ENCODE data around the gene GALK1.
A peak's percentile ranks its signal among the peaks of the same experiment; 100 is the strongest.

Gene GALK1

DNA sequence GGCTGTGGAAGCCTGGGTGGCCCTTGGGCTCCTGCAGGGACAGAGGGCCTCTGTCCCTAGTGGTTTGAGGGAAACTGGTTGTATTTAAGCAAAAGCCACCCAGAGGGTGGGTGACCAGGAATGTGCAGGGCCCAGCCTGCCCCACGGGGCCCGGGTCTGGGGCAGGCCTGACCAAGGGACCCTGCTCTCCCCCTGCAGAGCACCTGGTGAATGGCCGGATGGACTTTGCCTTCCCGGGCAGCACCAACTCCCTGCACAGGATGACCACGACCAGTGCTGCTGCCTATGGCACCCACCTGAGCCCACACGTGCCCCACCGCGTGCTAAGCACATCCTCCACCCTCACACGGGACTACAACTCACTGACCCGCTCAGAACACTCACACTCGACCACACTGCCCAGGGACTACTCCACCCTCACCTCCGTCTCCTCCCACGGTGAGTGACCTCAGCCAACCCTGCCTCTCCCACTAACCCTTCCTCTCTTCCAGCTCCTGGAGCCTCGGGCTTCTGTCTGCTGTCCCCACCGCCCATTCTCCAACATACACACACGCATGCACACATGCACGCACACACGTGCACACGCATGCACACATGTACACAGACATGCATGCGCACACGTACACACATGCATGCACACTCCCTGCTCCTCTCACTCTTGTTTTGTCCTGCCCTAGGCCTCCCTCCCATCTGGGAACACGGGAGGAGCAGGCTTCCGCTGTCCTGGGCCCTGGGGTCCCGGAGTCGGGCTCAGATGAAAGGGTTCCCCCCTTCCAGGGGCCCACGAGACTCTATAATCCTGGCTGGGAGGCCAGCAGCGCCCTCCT is 10.4 kb downstream of the GALK1 start:
- in situ Hi-C loops (cut with HindIII; ENCODE audit: low pct_ligation_motif_present, low pct_unique_long_range_greater_than_20kb, low sequenced_read_pairs): no loop called here
- DNase-seq: no peak

DNA sequence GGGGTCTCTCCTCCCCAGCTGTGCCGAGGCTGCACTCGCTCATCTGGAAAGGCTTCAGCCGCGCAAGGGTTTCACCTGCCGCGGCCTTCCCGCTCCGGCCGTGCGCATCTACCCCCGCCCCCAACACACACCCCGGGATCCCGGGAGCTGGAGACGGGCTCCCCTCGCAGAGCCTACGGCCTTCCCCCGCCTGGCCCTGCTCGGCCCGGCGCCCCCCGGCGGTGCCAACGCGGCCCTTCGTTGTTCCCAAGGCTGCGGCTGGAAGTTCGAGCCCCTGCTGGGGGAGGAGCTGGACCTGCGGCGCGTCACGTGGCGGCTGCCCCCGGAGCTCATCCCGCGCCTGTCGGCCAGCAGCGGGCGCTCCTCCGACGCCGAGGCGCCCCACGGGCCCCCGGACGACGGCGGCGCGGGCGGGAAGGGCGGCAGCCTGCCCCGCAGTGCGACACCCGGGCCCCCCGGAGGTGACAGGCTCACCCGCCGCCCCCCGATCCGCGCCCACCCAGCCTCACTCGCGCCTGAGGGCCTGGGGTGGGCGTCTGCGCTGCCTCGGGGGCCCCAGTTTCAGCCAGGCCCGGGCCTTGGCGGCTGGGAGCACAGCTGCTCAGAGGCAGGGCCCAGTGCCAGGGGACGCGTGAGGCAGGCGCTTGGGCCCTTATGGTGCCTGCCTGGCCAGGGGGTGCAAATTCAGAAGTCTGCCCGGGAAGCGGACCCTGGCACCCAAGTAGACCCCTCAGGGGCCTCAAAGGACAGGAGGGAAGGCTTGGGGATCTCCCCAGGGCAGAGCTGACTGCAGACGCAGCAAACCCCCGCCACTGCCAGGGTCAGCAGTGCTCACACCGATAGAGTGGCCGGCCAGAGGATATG is 11.2 kb downstream of the GALK1 start:
- peak; percentile 78 for DNase-seq

DNA sequence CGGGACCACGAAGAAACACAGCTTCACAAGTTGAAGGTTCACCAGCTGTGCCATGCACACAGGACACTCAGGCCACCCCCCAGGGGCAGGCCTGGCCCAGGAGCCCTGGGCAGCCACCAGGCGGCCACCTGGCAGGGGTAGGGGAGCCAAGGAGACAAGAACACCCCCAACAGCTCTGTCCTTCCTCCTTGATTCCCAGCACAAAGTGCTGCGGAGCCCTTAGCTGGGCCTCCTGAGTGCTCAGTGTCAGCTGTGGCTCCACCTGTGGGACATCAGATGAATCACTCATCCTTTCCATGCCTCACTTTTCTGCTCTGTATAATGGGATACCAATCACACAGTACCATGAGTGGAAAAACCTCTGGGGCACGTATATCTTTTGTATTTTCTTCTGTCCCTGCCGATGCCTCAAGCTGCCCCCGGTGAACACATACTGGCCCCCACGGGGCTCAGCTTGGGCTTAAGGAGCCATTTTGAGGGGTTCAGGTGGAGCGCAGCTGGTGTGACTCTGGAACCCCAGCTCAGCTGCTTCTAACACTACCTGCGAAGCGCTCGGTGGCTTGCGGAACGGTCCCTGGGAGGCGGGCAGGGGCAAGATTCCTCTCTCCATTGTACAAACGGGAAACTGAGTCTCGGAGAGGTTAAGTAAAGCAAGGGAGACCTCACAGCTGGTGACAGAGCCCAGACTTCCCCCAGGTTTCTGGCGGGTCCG is 12.0 kb downstream of the GALK1 start:
- in situ Hi-C loops (cut with HindIII; ENCODE audit: low pct_ligation_motif_present, low pct_unique_long_range_greater_than_20kb, low sequenced_read_pairs): no loop called here
- DNase-seq: no peak

More for the DNA sequence above, 11.2 kb downstream of the GALK1 start:
- in situ Hi-C loops (cut with HindIII; ENCODE audit: low pct_ligation_motif_present, low pct_unique_long_range_greater_than_20kb, low sequenced_read_pairs): no loop called here

- DNase-seq: no peak
- in situ Hi-C loops (cut with HindIII; ENCODE audit: low pct_ligation_motif_present, low pct_unique_long_range_greater_than_20kb, low sequenced_read_pairs): no loop called here
Measured at GRCh38 chr17:75752405-75752709, 12.6 kb downstream of the GALK1 start.

- in situ Hi-C loops (cut with HindIII; ENCODE audit: low pct_ligation_motif_present, low pct_unique_long_range_greater_than_20kb, low sequenced_read_pairs): no loop called here
- no peak for DNase-seq
Measured at GRCh38 chr17:75751676-75752404, 13.2 kb downstream of the GALK1 start.

DNA sequence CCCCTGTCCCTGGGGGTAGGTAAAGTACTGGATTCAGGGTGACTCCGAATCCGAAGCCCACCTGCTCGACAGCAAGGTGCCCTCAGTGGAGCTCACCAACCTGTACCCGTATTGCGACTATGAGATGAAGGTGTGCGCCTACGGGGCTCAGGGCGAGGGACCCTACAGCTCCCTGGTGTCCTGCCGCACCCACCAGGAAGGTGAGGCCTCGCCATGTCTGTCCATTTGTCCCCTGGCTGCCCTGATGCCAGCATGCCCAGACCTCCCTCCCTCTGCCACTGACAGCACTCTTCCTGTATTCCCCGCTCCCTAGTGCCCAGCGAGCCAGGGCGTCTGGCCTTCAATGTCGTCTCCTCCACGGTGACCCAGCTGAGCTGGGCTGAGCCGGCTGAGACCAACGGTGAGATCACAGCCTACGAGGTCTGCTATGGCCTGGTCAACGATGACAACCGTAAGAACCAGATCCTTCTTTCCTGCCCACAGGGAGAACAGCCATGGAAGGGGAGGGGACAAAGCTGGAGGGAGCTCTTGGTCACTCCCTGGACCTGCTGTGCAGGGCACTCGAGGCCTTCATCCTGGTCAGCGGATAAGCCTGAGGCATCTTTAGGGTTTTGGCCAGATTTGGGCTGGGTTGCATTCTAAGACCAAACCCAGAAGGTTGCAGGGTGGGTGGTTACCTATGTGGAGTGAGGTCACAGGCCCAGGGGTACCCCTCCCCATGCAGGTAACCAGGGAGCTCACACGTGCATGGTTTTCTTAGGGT is 14.2 kb downstream of the GALK1 start:
- in situ Hi-C loops (cut with HindIII; ENCODE audit: low pct_ligation_motif_present, low pct_unique_long_range_greater_than_20kb, low sequenced_read_pairs): no loop called here
- no peak for DNase-seq

DNA sequence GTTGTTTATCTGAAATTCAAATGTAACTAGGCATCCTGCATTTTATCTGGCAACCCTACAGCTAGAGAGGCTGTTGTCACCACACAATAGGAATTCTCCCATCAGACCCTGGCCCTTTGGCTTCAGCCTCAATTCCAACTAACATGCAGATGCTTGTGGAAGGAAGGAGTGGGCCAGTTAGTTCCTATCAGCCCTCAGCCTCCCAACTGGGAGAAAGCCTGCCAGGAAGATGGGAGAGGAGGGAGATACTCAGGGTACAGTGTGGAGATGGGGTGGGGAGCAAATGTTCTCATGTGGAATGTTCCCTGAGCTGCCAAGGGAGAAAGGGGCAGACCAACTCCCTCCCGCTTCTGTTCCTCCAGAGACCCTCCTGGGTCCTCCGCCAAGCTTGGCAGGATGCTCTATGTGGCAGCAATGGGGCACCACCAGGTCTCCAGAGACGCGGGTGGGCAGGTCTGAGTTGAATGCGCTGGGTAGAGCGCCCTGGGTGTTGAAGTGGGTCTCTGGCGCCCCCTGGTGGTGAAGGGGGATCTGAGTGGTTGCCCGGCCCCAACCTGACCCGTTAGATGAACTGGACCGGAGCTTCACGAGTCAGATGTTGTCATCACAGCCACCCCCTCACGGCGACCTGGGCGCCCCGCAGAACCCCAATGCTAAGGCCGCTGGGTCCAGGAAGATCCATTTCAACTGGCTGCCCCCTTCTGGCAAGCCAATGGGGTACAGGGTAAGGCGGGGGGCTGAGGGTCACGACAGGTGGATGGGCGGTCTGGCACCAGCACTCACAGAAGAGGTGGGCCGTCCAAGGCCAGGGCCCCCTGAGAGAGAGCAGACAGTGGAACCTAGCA is 15.2 kb downstream of the GALK1 start:
- in situ Hi-C loops (cut with HindIII; ENCODE audit: low pct_ligation_motif_present, low pct_unique_long_range_greater_than_20kb, low sequenced_read_pairs): loop anchor here (10.0 kb wide), 1 partner anchor 75 kb away; no protein-coding TSS in a partner anchor

GRCh38 chr17:75748706-75749105 is 16.3 kb downstream of the GALK1 start:
- DNase-seq: no peak

More for the DNA sequence above, 15.2 kb downstream of the GALK1 start:
- peak; percentile 74 for DNase-seq

GRCh38 chr17:75743625-75744206 is 21.3 kb downstream of the GALK1 start:
- in situ Hi-C loops (cut with HindIII; ENCODE audit: low pct_ligation_motif_present, low pct_unique_long_range_greater_than_20kb, low sequenced_read_pairs): loop anchor here (10.0 kb wide), 1 partner anchor 69 kb away; no protein-coding TSS in a partner anchor
- DNase-seq: no peak

More at GRCh38 chr17:75748706-75749105, 16.3 kb downstream of the GALK1 start:
- in situ Hi-C loops (cut with HindIII; ENCODE audit: low pct_ligation_motif_present, low pct_unique_long_range_greater_than_20kb, low sequenced_read_pairs): loop anchor here (10.0 kb wide), 1 partner anchor 74 kb away; no protein-coding TSS in a partner anchor

DNA sequence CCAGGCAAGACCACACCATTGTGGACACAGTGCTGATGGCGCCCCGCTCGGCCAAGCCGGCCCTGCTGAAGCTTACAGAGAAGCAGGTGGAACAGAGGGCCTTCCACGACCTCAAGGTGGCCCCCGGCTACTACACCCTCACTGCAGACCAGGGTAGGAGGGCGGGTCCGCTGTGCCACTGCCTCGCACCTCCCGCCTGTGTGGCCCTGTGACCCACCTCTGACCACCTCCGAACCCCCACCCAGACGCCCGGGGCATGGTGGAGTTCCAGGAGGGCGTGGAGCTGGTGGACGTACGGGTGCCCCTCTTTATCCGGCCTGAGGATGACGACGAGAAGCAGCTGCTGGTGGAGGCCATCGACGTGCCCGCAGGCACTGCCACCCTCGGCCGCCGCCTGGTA is 22.7 kb downstream of the GALK1 start:
- no peak for DNase-seq
- in situ Hi-C loops (cut with HindIII; ENCODE audit: low pct_ligation_motif_present, low pct_unique_long_range_greater_than_20kb, low sequenced_read_pairs): loop anchor here (10.0 kb wide), 1 partner anchor 68 kb away; no protein-coding TSS in a partner anchor

DNA sequence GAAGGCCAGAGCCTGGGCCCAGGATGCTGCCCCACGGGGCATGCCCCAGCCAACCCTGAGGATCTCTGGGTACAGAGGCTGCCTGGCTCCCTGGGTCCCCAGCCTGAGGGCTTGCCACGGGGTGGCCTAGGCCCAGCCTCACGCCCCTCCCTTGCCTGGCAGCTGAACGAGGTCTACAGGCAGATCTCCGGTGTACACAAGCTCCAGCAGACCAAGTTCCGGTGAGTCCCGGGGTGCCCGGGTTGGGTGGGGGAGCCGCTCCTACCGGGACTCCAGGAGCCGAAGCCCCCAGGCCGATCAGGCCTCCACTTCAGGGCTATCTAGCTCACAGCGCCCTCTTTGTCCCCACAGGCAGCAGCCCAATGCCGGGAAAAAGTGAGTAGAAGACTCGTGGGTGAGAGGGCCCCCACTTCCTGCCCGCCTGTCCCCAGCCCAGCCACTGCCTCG is 24.3 kb downstream of the GALK1 start:
- no peak for DNase-seq
- in situ Hi-C loops (cut with HindIII; ENCODE audit: low pct_ligation_motif_present, low pct_unique_long_range_greater_than_20kb, low sequenced_read_pairs): loop anchor here (10.0 kb wide), 1 partner anchor 66 kb away; no protein-coding TSS in a partner anchor

- in situ Hi-C loops (cut with HindIII; ENCODE audit: low pct_ligation_motif_present, low pct_unique_long_range_greater_than_20kb, low sequenced_read_pairs): loop anchor here (10.0 kb wide), 1 partner anchor 65 kb away; no protein-coding TSS in a partner anchor
- DNase-seq: no peak
Measured at GRCh38 chr17:75740215-75740614, 24.8 kb downstream of the GALK1 start.

GRCh38 chr17:75739801-75740200 is 25.2 kb downstream of the GALK1 start:
- DNase-seq: no peak
- in situ Hi-C loops (cut with HindIII; ENCODE audit: low pct_ligation_motif_present, low pct_unique_long_range_greater_than_20kb, low sequenced_read_pairs): loop anchor here (10.0 kb wide), 1 partner anchor 65 kb away; no protein-coding TSS in a partner anchor

- in situ Hi-C loops (cut with HindIII; ENCODE audit: low pct_ligation_motif_present, low pct_unique_long_range_greater_than_20kb, low sequenced_read_pairs): no loop called here
Measured at GRCh38 chr17:75739174-75739573, 25.8 kb downstream of the GALK1 start.

DNA sequence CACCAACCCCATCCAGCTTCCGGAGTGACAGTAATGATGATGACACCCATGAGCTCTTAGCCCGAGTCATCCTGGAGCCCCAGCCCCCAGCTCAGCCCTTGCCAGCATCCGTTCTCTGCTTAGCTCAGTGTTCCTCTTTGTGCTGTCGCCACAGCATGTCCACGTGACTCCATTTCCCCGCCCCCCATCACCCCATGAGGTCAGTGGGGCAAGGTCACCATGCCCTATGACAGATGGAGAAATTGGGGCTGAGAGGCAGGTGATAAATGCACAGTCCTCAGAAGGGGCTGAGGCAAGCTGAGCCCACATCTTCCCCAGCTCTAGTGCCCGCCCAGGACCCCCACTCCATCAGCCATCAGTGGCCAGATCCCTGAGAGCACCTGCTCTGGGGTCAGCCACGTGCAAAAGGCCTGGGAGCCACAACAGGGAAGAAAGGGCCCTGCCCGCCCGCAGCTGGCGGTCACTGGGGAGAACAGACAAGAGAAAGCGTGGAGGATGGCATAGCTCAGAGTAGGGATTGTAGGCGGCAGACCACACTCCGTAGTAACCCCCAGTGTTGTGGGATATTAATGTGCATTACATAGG is 26.7 kb downstream of the GALK1 start:
- in situ Hi-C loops (cut with HindIII; ENCODE audit: low pct_ligation_motif_present, low pct_unique_long_range_greater_than_20kb, low sequenced_read_pairs): no loop called here
- DNase-seq: no peak

More at GRCh38 chr17:75739174-75739573, 25.8 kb downstream of the GALK1 start:
- DNase-seq: no peak
